A549 (cell line): ENCODE measurements around the gene TMEM74B.

Experiments
- BCL3 ChIP-seq: fragments of >200 bp; sonication (Bioruptor Twin); formaldehyde crosslinking; IDR thresholded peaks from 3 replicates; pipeline ENCODE4 v1.6.1; 2016
- CEBPB ChIP-seq, 2 experiments: fragments of >200 bp in 1 of 2; sonication (Bioruptor Twin) in 1 of 2; formaldehyde crosslinking in 1 of 2; IDR thresholded peaks; 2 replicates each; pipeline ENCODE4 v1.6.1; 2012 to 2016
- CHD2 ChIP-seq: fragments of 150-350 bp; IDR thresholded peaks from 2 replicates; pipeline ENCODE4 v1.6.1; 2014; ENCODE audit warnings: low read length; ENCODE audit not compliant: partially characterized antibody
- CHD4 ChIP-seq: fragments of 200-600 bp; sonication (generic); IDR thresholded peaks from 2 replicates; pipeline ENCODE4 v1.6.1; 2016; ENCODE audit warnings: antibody characterized with exemption, mild to moderate bottlenecking, borderline replicate concordance
- CTCF ChIP-seq: fragments of >200 bp; sonication (Bioruptor Twin); formaldehyde crosslinking; IDR thresholded peaks from 3 replicates; pipeline ENCODE4 v1.5.1; 2016
- GATA3 ChIP-seq: IDR thresholded peaks from 2 replicates; pipeline ENCODE4 v1.6.1; 2012; ENCODE audit warnings: borderline replicate concordance
- JUN ChIP-seq, 2 experiments: fragments of >200 bp; sonication (Bioruptor Twin); formaldehyde crosslinking; IDR thresholded peaks; 2 replicates in 1 of 2; 3 replicates in 1 of 2; pipeline ENCODE4 v1.6.1; 2016 to 2017
- MAX ChIP-seq: IDR thresholded peaks from 2 replicates; pipeline ENCODE4 v1.6.1; 2012
- MYC ChIP-seq: IDR thresholded peaks from 2 replicates; pipeline ENCODE4 v1.6.1; 2012; ENCODE audit warnings: mild to moderate bottlenecking, inconsistent platforms, low read length, improper control_type of control experiment, borderline replicate concordance
- PBX3 ChIP-seq: IDR thresholded peaks from 2 replicates; pipeline ENCODE4 v1.6.1; 2012
- RAD21 ChIP-seq, 2 experiments: fragments of >200 bp in 1 of 2; sonication (Bioruptor Twin) in 1 of 2; formaldehyde crosslinking in 1 of 2; IDR thresholded peaks in 1 of 2; conservative IDR thresholded peaks in 1 of 2; 2 replicates in 1 of 2; 3 replicates in 1 of 2; pipeline ENCODE4 v1.6.1; 2012 to 2018; ENCODE audit warnings: inconsistent platforms in 1 of 2
- RCOR1 ChIP-seq: fragments of 150-350 bp; IDR thresholded peaks from 2 replicates; pipeline ENCODE4 v1.6.1; 2014; ENCODE audit warnings: antibody characterized with exemption, low read length, low read depth
- TP53 ChIP-seq: fragments of 250-450 bp; sonication (Bioruptor Pico); IDR thresholded peaks from 2 replicates; pipeline ENCODE4 v1.5.0; 2021; ENCODE audit warnings: mild to moderate bottlenecking, moderate library complexity
- ZFP36 ChIP-seq: fragments of 450-650 bp; IDR thresholded peaks from 2 replicates; pipeline ENCODE4 v1.6.1; 2014; ENCODE audit warnings: borderline replicate concordance; ENCODE audit not compliant: partially characterized antibody

DNA sequence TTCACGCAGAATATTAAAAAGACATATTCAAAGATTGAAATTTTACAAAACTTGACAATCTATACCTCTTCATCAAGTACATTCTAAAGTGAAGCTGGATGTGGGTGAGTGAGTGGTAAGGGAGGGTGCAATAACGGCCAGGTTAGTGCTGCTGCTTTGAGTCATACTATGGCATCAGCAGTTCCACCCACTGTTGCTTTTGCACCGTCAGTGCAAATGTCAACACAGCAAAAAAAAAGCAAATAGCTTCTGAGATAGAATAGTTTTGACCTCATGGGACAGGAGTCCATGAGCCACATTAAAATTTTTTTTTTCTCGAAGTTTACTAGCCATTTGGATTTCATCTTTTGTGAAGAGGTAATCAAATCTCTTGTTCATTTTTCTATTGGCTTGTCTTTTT is 34.6 kb downstream of the TMEM74B start:
- no peak for TF ChIP-seq MAX
- TF ChIP-seq CTCF: no peak
- no peak for TF ChIP-seq BCL3
- no peak for TF ChIP-seq CHD2
- no peak for TF ChIP-seq ZFP36
- no peak for TF ChIP-seq CHD4
- TF ChIP-seq PBX3: no peak
- no peak for TF ChIP-seq RCOR1
- TF ChIP-seq GATA3: no peak
- TF ChIP-seq JUN (IDR thresholded peaks at IDR 0.05): no peak
- TF ChIP-seq TP53: no peak
- TF ChIP-seq RAD21 (conservative IDR thresholded peaks at IDR 0.05 in 1 of 2, IDR thresholded peaks at IDR 0.05 in 1 of 2): no peak
- no peak for TF ChIP-seq CEBPB (IDR thresholded peaks at IDR 0.05)
- TF ChIP-seq MYC: no peak
